ENCODE results near the gene NUDT14. TPM values are rescaled to one million over a fixed set of nuclear protein-coding genes. Genes with fewer than 3 reads are reported as not detected.

Gene NUDT14
- polyA plus RNA-seq, 3 donors = 22.0 to 37.4 (median 23.9) TPM

DNA sequence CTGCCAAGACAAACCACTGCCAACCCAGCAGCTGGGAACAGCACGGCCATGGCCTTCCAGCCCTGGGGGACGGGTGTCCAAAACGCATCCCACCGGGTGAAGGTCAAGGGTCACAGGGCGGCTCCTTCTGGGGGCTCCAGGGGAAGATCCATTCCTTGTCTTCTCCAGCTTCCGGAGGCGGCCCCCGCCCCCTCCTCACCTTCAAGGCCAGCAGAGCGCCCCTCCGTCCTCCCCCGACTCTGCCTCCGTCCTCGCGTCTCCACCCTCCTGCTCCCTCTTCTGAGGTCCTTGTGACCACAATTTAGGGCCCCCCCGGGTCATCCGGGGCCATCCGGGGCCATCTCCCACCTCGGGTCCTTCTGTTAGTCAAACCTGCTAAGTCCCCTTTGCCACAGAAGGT lies 3.9 kb upstream of the NUDT14 start:
- no peak overlapping the region for H3K4me3 Mint-ChIP-seq
- peaks cover 0 to under 1% of the 10 kb centered on the region in 2 donors for H3K36me3 Mint-ChIP-seq
- no peak overlapping the region for H3K27ac ChIP-seq (ENCODE audit: low read depth in 1 of 2, low read length in 2 of 2)
- no peak overlapping the region for H3K27ac Mint-ChIP-seq
- H3K9ac ChIP-seq (ENCODE audit: insufficient read depth, low read length, poor library complexity, severe bottlenecking) = no peak overlapping the region
- H4K20me1 ChIP-seq (ENCODE audit: insufficient read depth, low read length) = peaks cover 5% of the 10 kb centered on the region
- 86% methylated on average over 12 of the region's 18 CpGs for WGBS (ENCODE audit: insufficient coverage)
- TF ChIP-seq, protein P1, sequence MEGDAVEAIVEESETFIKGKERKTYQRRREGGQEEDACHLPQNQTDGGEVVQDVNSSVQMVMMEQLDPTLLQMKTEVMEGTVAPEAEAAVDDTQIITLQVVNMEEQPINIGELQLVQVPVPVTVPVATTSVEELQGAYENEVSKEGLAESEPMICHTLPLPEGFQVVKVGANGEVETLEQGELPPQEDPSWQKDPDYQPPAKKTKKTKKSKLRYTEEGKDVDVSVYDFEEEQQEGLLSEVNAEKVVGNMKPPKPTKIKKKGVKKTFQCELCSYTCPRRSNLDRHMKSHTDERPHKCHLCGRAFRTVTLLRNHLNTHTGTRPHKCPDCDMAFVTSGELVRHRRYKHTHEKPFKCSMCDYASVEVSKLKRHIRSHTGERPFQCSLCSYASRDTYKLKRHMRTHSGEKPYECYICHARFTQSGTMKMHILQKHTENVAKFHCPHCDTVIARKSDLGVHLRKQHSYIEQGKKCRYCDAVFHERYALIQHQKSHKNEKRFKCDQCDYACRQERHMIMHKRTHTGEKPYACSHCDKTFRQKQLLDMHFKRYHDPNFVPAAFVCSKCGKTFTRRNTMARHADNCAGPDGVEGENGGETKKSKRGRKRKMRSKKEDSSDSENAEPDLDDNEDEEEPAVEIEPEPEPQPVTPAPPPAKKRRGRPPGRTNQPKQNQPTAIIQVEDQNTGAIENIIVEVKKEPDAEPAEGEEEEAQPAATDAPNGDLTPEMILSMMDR (IDR thresholded peaks at IDR 0.05) = no peak
- H3K4me1 Mint-ChIP-seq = peaks cover 20% of the 10 kb centered on the region
- H2AFZ ChIP-seq (ENCODE audit: insufficient read depth, low read depth, low read length, poor library complexity, severe bottlenecking) = no peak overlapping the region
- peaks cover 17 to 53% (median 31%) of the 10 kb centered on the region in 3 donors for H3K27me3 Mint-ChIP-seq (ENCODE audit: low read depth in 3 of 3)
- intact Hi-C loops (cut with micrococcal nuclease) = no loop called here
- peaks cover 4 to 10% of the 10 kb centered on the region in 2 donors for H3K9me3 ChIP-seq (replicated peaks in 1 of 2; ENCODE audit: control insufficient read depth in 1 of 2, insufficient read depth in 1 of 2, low read length in 2 of 2)
- DNase-seq = no peak
- peaks cover 22 to 26% of the 10 kb centered on the region in 2 donors for H3K4me1 ChIP-seq (ENCODE audit: control insufficient read depth in 1 of 2, insufficient read depth in 2 of 2, low read length in 2 of 2)
- peaks cover 0 to 13% of the 10 kb centered on the region in 2 donors for H3K27me3 ChIP-seq (ENCODE audit: control insufficient read depth in 2 of 2, insufficient read depth in 2 of 2, low read length in 2 of 2)
- no peaks in the 10 kb centered on the region for H3K36me3 ChIP-seq (replicated peaks in 1 of 2; ENCODE audit: control insufficient read depth in 1 of 2, insufficient read depth in 2 of 2, low read length in 2 of 2)
- H3K9me3 Mint-ChIP-seq = peaks cover 5 to 13% (median 9%) of the 10 kb centered on the region in 7 donors
- H3K79me2 ChIP-seq (ENCODE audit: insufficient read depth, low read length) = no peaks in the 10 kb centered on the region
- no peak overlapping the region for H3K4me2 ChIP-seq (replicated peaks; ENCODE audit: extremely low read depth, low read length, poor library complexity, severe bottlenecking)
- H3K4me3 ChIP-seq (replicated peaks in 1 of 3; ENCODE audit: low read depth in 2 of 3, low read length in 3 of 3) = no peak overlapping the region

GRCh38 chr14:105184461-105184860 lies 3.3 kb upstream of the NUDT14 start:
- H3K27me3 Mint-ChIP-seq (ENCODE audit: low read depth in 3 of 3) = peaks cover 22 to 55% (median 33%) of the 10 kb centered on the region in 3 donors
- no peak for DNase-seq
- Histone ChIP-seq H4K20me1 (ENCODE audit: insufficient read depth, low read length) (peaks cover 6% of the 10 kb centered on the region), H2AFZ (ENCODE audit: insufficient read depth, low read depth, low read length, poor library complexity, severe bottlenecking) (no peak overlapping the region), H3K4me1 (ENCODE audit: control insufficient read depth in 1 of 2, insufficient read depth in 2 of 2, low read length in 2 of 2) (peaks cover 22 to 27% of the 10 kb centered on the region in 2 donors), H3K27me3 (ENCODE audit: control insufficient read depth in 2 of 2, insufficient read depth in 2 of 2, low read length in 2 of 2) (peaks cover 0 to 16% of the 10 kb centered on the region in 2 donors), H3K27ac (ENCODE audit: low read depth in 1 of 2, low read length in 2 of 2) (no peak overlapping the region), H3K4me3 (replicated peaks in 1 of 3; ENCODE audit: low read depth in 2 of 3, low read length in 3 of 3) (no peak overlapping the region), H3K9ac (ENCODE audit: insufficient read depth, low read length, poor library complexity, severe bottlenecking) (no peak overlapping the region), H3K4me2 (replicated peaks; ENCODE audit: extremely low read depth, low read length, poor library complexity, severe bottlenecking) (no peak overlapping the region), H3K36me3 (replicated peaks in 1 of 2; ENCODE audit: control insufficient read depth in 1 of 2, insufficient read depth in 2 of 2, low read length in 2 of 2) (no peaks in the 10 kb centered on the region), H3K79me2 (ENCODE audit: insufficient read depth, low read length) (no peaks in the 10 kb centered on the region), H3K9me3 (replicated peaks in 1 of 2; ENCODE audit: control insufficient read depth in 1 of 2, insufficient read depth in 1 of 2, low read length in 2 of 2) (peaks cover 4 to 10% of the 10 kb centered on the region in 2 donors)
- H3K9me3 Mint-ChIP-seq = peaks cover 5 to 13% (median 9%) of the 10 kb centered on the region in 7 donors
- H3K4me1 Mint-ChIP-seq = peaks cover 24% of the 10 kb centered on the region
- no peak overlapping the region for H3K4me3 Mint-ChIP-seq
- H3K36me3 Mint-ChIP-seq = peaks cover 0 to 2% of the 10 kb centered on the region in 2 donors
- TF ChIP-seq, protein P1 (IDR thresholded peaks at IDR 0.05) = no peak
- WGBS (ENCODE audit: insufficient coverage) = 70% methylated on average over 9 of the region's 9 CpGs
- intact Hi-C loops (cut with micrococcal nuclease) = loop anchor here in 1 of 2 donors (5.0 kb wide), 1 partner anchor 207 kb away; the partner anchor contains the start of gene AHNAK2
- H3K27ac Mint-ChIP-seq = peak overlapping the region in 1 of 7 donors; percentile 51
